Measurements from ENCODE around the gene SPG21. TPM values are rescaled to one million over a fixed set of nuclear protein-coding genes. Genes with fewer than 3 reads are reported as not detected.

Gene SPG21
- total and polyA plus RNA-seq, 2 donors (not counting 1 experiment from before 2014, with no cell fraction given), result 43.7 to 94.4 TPM

- Histone ChIP-seq H3K9ac (ENCODE audit: low read length) (no peak overlapping the region), H3K79me2 (ENCODE audit: control insufficient read depth, insufficient read depth, low read length) (no peaks in the 10 kb centered on the region), H3K4me1 (ENCODE audit: control insufficient read depth in 2 of 2, insufficient read depth in 2 of 2, low read length in 2 of 2) (no peaks in the 10 kb centered on the region), H3K4me3 (ENCODE audit: control extremely low read depth in 1 of 5, extremely low read depth in 1 of 5, insufficient read depth in 1 of 5, low read depth in 2 of 5, low read length in 4 of 5) (no peak overlapping the region), H3K36me3 (replicated peaks in 1 of 2; ENCODE audit: control extremely low read depth in 1 of 2, control insufficient read depth in 1 of 2, extremely low read depth in 1 of 2, insufficient read depth in 2 of 2, low read length in 1 of 2) (no peaks in the 10 kb centered on the region), H3K27me3 (replicated peaks in 1 of 4; ENCODE audit: control extremely low read depth in 1 of 4, control insufficient read depth in 3 of 4, insufficient read depth in 4 of 4, low read length in 3 of 4) (no peaks in the 10 kb centered on the region), H3K4me2 (replicated peaks; ENCODE audit: low read depth, low read length, poor library complexity, severe bottlenecking) (no peak overlapping the region), H3K27ac (ENCODE audit: low read length in 2 of 2) (no peak overlapping the region), H4K20me1 (ENCODE audit: control insufficient read depth, insufficient read depth, low read length, poor library complexity, severe bottlenecking) (no peaks in the 10 kb centered on the region), H3K9me3 (ENCODE audit: control extremely low read depth in 1 of 3, control insufficient read depth in 2 of 3, insufficient read depth in 1 of 3, low read length in 2 of 3) (no peaks in the 10 kb centered on the region), H2AFZ (ENCODE audit: insufficient read depth, low read depth, low read length, poor library complexity, severe bottlenecking) (no peak overlapping the region)
- Mint-ChIP-seq H3K27ac (no peak overlapping the region), H3K4me1 (no peaks in the 10 kb centered on the region), H3K4me3 (no peak overlapping the region), H3K9me3 (ENCODE audit: insufficient read depth) (no peaks in the 10 kb centered on the region), H3K27me3 (no peaks in the 10 kb centered on the region)
- 98% methylated on average over 5 of the region's 6 CpGs for WGBS (ENCODE audit: insufficient coverage)
- ATAC-seq (ENCODE audit: low read depth) (no peak), DNase-seq (no peak)
- CTCF ChIA-PET, result no interaction called here
- POLR2A ChIA-PET, result no interaction called here
- intact Hi-C loops (cut with micrococcal nuclease), result no loop called here
- TF ChIP-seq CTCF (IDR thresholded peaks at IDR 0.05), result no peak
- TF ChIP-seq EZH2 (IDR thresholded peaks at IDR 0.05; ENCODE audit: borderline replicate concordance, insufficient read depth, low read depth, low read length, poor library complexity, severe bottlenecking), result no peak
Measured at GRCh38 chr15:64943512-64944225, 46.0 kb downstream of the SPG21 start.

- H3K4me3 Mint-ChIP-seq, result no peak overlapping the region
- no peaks in the 10 kb centered on the region for H3K27me3 ChIP-seq (replicated peaks in 1 of 4; ENCODE audit: control extremely low read depth in 1 of 4, control insufficient read depth in 3 of 4, insufficient read depth in 4 of 4, low read length in 3 of 4)
- no peaks in the 10 kb centered on the region for H3K9me3 ChIP-seq (ENCODE audit: control extremely low read depth in 1 of 3, control insufficient read depth in 2 of 3, insufficient read depth in 1 of 3, low read length in 2 of 3)
- H4K20me1 ChIP-seq (ENCODE audit: control insufficient read depth, insufficient read depth, low read length, poor library complexity, severe bottlenecking), result no peaks in the 10 kb centered on the region
- H3K4me3 ChIP-seq (ENCODE audit: control extremely low read depth in 1 of 5, extremely low read depth in 1 of 5, insufficient read depth in 1 of 5, low read depth in 2 of 5, low read length in 4 of 5), result no peak overlapping the region
- H3K4me1 Mint-ChIP-seq, result peaks cover 2% of the 10 kb centered on the region
- no peak overlapping the region for H2AFZ ChIP-seq (ENCODE audit: insufficient read depth, low read depth, low read length, poor library complexity, severe bottlenecking)
- H3K36me3 ChIP-seq (replicated peaks in 1 of 2; ENCODE audit: control extremely low read depth in 1 of 2, control insufficient read depth in 1 of 2, extremely low read depth in 1 of 2, insufficient read depth in 2 of 2, low read length in 1 of 2), result no peaks in the 10 kb centered on the region
- TF ChIP-seq CTCF (IDR thresholded peaks at IDR 0.05) (no peak), EZH2 (IDR thresholded peaks at IDR 0.05; ENCODE audit: borderline replicate concordance, insufficient read depth, low read depth, low read length, poor library complexity, severe bottlenecking) (no peak)
- no peaks in the 10 kb centered on the region for H3K79me2 ChIP-seq (ENCODE audit: control insufficient read depth, insufficient read depth, low read length)
- no peak overlapping the region for H3K9ac ChIP-seq (ENCODE audit: low read length)
- H3K9me3 Mint-ChIP-seq (ENCODE audit: insufficient read depth), result no peaks in the 10 kb centered on the region
- ChIA-PET POLR2A (no interaction called here), CTCF (interaction anchor here (1.4 kb wide), 1 partner anchor 214 kb away, joined by 4 read pairs; no protein-coding TSS in a partner anchor)
- 95% methylated on average over 8 of the region's 8 CpGs for WGBS (ENCODE audit: insufficient coverage)
- ATAC-seq (ENCODE audit: low read depth) (no peak), DNase-seq (no peak)
- no peak overlapping the region for H3K27ac Mint-ChIP-seq
- H3K4me2 ChIP-seq (replicated peaks; ENCODE audit: low read depth, low read length, poor library complexity, severe bottlenecking), result no peak overlapping the region
- no peak overlapping the region for H3K27ac ChIP-seq (ENCODE audit: low read length in 2 of 2)
- no peaks in the 10 kb centered on the region for H3K27me3 Mint-ChIP-seq
- intact Hi-C loops (cut with micrococcal nuclease), result no loop called here
- H3K4me1 ChIP-seq (ENCODE audit: control insufficient read depth in 2 of 2, insufficient read depth in 2 of 2, low read length in 2 of 2), result no peaks in the 10 kb centered on the region
Measured at GRCh38 chr15:64942356-64942755, 47.4 kb downstream of the SPG21 start.

Data from B cell (primary cell).